EL (cell line): Measurements from ENCODE around the gene MEGF6.

ENCODE experiments used
- DNase-seq: peaks from one replicate; pipeline ENCODE4 v3.0.0-alpha.2; 2016

Gene MEGF6

DNA sequence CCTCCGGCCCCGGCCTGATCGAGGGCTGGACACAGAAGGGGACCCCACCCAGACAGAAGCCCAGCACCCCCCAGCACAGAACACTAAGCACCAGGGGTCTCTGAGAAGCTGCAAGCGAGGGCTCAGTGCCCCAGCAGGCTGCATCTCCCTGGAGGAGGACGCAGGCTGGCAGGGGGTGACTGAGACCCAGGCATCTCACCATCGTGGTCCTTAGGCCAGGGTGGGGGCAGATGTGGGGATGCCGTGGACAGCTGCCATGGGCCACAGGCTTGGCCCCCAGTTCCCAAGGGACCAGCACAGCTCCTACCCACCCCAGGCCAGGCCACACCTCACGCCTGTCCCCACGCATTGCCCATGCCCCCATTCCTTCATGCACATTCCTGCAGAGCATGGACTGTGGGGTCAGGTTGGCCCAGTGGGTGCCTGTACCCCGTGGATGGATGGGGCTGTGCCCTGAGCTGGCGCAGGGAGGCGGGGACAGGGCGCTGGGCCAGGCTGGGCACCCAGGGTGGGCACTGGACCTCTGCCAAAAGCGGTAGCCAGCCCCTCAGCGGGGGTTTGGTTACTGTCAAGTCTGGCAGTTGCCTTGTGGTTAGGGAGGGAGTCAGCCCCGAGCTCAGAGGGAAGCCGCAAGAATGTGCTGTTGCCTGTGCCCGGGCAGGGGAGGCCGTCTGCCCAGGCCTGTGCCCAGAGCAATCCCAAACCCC, 95.4 kb downstream of the MEGF6 start:
- no peak for DNase-seq

DNA sequence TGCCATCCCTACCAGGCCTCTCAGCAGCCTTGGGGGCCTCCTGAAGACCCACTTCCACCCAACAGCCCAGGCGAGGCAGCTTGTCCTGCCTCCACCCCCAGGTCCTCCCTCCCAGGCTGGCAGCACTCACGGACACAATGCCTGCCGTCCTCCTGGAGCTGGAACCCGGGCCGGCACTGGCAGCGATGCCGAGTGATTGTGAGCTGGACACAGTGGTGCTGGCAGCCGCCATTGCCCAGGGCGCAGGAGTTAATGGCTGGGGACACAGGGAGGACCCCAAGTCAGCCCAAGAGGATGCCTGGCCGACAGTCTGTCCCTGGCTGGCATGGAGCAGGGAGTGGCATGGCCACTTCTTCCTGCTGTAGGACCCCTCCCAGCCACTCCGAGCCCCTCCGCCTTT, 96.0 kb downstream of the MEGF6 start:
- no peak for DNase-seq

DNA sequence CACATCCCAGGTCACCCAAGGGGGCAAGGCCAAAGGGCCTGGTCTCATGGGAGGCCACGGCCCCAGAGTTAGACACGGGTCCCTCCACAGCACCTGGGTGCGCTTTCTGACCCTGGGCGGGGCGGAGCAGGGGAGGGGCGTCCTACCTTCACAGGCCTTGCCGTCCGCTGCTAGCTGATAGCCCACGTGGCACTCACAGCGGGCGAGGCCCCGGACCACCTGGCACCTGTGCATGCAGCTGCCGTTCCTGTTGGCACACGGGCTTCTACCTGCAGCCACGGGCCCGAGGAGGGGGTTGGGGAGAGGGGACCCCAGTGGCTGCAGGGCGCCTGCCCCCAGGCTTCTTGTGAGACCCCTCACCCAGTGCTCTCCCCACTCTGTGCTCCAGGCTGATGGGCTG, 96.9 kb downstream of the MEGF6 start:
- no peak for DNase-seq

DNA sequence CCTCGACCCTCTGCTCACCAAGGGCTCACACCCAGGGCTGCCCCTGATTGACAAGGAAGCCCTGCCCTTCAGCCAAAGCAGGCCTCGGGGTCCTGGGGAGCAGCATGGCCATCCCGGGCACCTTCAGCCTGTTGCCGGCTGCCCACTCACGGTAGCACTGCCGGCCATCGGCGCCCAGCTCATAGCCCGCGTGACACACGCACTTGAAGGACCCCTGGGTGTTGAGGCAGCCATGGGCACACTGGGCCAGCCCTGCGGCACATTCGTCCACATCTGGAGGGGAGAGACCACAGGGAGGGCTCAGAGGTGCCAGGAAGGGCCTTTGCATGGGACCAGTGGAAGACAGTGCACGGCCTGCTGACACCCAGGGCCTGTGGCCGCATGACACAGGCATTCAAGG, 99.5 kb downstream of the MEGF6 start:
- no peak for DNase-seq

DNA sequence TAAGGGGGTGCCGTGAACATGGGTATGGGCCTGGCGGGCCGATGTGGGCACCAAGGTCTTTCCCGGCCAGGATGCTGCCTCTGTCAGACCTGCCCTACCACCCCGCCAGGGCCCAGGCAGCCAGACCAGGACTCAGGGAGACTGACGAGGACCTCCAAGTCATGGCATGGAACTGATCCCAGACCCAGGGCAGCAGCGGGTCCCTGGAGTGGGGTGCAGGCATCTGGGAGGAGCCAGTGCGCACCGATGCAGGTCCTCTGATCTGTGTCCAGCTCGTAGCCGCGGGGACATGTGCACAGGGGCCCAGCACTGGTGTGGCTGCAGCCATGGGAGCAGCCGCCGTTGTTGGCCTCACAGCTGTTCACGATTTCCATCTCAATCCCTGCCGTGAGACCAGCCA, 100.0 kb downstream of the MEGF6 start:
- DNase-seq = no peak

DNA sequence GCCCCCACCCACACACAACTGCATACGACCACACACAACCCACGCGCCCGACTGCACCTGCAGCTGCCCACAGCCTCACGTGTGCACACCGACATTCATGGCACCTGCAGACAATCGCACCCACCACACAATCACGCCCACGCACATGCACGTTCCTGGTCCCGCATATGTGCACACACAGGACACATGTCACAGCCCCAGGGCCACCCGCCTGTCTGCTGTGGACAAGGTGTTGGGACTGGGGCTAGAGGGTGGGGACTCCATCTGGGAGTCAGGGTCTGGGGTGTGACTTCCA, 100.4 kb downstream of the MEGF6 start:
- DNase-seq = no peak

DNA sequence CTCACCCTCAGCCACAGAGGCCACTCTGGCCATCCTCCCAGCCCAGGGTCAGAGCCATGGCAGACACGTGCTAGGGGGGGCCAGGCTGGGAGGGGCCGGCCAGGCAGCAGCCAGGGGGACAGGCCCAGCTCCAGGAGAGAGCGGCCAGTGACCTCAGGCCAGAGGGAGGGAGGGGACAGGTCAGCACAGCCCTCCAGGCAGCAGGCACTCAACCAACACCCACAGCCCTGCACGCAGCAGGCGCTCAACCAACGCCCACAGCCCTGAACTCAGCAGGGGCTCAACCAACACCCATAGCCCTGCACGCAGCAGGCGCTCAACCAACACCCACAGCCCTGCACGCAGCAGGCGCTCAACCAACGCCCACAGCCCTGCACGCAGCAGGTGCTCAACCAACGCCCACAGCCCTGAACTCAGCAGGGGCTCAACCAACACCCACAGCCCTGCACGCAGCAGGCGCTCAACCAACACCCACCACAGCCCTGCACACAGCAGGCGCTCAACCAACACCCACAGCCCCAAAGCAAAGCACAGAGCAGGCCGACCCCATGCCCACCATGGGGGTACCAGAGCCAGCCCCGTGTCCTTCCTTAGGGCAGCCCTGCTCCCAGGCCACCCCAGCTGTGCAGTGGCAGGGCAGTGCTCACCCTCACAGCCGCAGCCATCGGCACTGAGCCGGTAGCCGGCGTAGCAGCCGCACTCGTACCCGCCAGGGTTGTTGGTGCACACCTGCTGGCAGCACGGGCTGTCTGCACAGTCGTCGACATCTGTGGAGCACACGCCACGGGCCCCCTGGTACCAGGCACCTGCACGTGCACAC, 101.0 kb downstream of the MEGF6 start:
- DNase-seq = no peak

DNA sequence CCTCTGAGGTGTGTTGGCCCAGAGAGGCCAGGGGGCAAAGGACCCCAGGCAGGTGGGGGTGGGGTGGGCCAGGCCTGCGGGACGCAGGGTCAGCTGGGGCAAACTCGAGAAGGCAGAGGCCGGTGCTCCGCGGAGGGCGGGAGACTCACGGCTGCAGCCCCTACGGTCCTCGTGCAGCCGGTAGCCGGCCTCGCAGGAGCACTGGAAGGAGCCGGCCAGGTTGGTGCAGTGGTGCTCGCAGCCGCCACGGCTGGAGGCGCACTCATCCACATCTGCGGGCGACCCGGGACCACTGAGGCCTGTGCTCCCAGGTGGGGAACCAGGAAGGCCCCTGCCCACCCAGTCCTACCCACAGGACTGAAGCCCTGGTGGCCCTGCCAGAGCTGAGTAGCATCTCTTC, 101.6 kb downstream of the MEGF6 start:
- DNase-seq = no peak

DNA sequence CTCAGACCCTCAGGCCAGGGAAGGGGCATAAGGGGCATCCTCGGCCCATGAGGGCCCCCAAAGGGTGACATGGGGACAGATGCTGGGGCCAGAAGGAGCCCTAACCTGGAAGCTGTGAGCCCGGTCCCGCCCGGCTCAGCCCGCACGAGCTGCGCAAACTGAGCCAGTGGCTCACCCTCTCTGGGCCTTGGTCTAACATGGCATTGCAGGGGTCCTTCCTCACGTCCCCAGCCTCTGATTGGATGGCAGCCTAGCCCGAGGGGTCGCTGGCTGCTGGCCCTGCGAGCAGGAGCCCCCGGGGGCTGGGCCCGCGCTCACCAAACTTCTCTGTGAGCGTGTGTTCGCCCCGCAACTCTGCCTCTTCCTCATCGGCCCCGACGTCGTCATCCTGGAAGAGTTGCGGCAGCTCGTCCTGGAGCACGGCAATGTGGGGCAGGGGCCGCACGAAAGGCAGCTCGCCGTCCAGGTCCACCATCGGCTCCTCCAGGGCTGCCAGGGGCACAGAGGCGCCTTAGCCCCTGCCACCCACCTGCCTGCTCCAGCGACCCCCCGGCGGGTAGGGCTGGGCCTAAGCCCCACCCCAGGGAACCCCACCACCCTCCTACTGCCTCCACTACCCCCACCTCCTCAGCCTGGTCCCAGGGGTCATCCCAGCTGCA, 102.4 kb downstream of the MEGF6 start:
- no peak for DNase-seq

DNA sequence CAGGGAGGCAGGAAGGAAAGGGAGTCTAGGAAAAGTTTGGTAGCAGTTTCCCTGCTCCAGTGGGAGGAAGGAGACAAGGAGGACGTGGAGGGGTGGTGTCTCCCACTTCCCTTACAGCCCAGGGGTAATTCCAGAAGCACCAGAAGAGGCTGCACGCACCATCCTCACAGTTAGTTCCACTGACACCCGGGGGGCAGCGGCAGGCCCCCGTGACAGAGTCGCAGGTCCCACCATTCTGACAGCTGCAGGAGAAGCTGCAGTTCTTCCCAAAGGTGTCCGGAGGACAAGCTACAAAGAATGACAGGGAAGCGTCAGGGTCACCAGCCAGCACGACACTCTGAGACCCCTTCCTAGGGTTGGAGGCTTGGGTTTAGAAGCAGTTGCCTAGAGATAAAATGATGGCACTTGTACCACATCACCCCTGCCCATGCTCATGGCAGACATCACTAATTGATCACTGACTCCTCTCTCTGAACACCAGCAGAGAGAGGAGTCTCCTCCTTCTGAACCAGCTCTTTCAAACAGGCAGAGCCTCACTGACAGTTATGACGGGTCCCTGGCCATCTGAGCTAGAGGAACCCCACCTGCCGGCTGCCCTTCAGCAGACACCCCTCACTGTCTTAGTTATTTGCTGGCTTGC, 103.6 kb downstream of the MEGF6 start:
- no peak for DNase-seq

DNA sequence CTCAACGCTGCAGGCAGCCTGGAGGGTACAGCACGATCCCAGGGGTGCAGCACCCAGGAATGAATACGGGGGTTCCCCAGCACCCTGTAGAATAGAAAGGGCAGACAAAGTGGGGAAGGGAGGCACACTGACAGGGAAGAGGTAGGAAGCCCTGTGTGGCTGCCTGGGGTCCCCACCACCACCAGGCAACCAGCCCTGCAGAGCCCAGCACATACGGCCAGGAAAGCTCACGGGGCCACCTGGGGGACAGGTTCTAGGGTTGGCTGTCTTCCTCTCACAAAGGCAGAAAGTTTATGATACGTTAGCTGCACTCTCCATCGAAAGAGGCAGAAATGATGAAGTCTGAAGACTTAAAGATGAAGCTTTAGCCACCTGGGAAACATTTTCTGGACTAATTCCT, 104.4 kb downstream of the MEGF6 start:
- DNase-seq = no peak

DNA sequence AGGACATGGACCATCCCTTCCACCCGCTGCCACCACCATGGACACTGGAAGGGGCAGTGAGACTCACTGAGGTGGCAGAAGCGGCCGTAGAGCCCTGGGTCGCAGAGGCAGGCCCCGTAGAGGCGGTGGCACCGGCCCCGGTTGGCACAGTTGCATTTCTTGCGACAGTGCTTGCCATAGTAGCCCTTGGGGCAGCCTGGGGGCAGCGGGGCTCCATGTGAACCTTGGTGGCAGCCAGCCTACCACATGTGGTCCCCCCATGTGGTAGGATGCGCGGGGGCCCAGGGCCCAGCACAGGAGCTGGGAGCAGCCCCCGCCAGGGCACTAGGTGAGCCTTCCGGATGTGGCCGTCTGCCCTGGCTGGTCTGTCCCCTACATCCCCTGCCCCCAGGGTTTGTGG, 105.3 kb downstream of the MEGF6 start:
- no peak for DNase-seq

DNA sequence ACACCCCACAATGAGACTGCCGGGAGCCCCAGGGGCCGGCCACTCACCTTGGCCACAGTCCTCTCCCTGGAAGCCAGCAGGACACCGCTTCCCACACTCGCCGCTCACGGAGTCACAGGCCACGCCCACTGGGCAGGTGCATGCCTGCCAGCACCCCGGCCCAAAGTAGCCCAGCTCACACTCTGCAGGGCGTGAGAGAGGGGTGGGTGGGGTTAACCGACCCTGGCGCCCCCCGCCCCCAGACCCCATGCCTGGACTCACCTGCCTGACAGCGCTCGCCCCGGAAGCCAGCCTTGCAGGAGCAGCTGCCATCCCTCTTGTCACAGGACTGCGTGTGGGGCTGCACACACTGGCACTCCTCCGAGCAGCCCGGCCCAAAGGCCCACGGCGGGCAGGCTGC, 106.1 kb downstream of the MEGF6 start:
- no peak for DNase-seq

DNA sequence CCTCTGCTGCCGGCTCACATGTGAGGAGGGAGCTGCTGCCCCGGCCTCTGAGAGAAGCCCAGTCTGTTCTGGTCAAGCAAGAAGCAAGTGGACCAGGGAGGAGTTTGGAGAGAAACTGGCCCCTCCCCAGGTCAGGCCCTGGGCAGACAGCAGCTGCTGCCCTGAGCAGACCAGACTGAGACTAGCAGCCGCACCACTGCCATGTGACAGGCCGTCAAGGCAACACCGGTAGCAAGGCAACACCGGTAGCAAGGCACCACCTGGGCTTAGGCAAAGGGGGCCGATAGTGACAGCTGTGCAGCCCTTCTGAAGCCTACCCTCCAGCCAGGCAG, 106.5 kb downstream of the MEGF6 start:
- DNase-seq = no peak

DNA sequence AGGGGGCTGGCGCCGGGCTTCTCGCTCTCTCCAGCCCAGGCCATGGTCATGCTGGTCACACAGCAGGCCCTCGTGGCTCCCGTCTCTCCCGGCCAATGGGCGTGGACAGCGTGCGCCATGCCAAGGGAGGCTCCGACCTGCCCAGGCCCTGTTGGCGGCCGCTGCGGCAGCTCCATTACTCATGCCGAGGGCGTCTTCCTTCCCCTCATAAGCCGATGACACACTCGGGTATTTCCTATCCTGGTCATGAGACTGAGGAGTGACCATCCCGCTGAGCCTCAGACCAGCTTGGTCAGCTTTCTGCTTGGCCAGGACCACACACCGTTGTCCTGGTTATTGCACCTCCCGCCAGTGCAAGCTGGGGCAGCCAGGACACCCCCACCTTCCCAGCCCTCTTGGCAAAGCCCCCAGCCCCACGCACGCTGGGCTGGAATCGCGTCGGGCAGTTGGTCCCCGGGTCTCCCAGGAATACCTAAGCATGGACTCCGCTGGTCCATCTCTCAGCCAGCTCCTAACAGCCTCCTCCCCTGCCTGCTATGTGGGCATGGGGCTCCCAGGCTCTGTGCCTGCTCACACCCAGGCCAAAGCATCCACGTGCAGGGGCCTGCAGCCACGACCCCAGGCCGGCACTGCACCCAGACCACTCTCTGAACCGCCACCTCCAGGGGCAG, 107.0 kb downstream of the MEGF6 start:
- peak; percentile 96 for DNase-seq

DNA sequence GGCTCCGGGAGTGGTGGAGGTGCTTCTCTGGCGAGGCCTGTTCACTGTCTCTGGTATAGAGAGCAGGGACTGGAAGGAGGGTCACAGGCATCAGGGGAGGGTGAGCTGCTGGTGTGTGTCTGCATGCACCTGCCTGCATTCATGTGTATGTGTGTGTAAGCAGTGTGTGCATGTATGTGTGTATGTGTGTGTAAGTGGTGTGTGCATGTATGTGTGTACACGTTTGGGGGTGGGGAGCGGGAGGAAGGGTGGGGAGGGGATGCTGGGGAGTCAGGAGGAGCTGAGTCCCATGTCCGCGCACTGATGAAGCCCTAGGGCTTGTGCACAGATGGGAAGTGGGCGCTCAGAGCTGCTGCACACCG, 107.8 kb downstream of the MEGF6 start:
- no peak for DNase-seq

DNA sequence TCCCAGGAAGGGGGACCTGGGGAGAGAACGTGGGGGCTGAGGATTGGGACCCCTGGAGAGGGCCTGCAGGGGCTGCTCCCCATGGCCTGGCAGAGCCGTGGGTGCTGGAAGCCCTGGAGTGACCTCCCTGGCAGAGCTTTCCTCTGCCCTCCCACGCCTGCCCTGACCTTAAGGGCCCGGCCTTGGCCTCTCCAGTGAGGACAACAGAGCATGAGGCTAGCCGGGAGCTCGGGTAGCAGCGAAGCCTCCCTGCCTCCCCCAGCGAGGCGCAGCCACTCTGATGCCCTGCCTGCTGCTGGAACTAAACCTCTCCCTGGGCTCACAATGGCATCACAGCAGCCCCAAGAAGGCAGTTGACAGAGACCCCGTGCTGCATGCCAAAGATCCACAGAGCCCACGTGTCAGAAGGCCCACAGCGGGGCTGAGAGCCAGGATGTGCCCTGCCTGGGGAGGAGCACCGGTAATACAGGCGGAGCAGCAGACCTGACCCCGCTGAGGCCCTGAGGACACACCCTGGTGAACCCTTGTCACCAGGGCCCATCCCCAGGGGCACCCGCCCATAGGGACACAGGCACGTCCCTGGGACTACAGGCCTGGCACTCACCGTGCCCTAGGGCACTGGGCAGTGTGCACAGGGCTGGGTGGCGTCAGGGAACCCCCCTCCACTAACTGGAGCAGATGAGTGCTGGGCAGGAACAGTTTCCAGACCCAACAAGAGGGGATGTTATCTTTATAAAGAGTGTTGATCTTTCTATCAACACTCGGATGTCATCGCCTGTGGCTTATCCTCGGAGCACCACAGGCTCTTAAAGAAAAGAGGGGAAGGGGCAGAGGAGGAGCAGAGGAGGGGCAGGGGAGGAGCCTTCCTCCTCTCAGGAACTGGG, 108.4 kb downstream of the MEGF6 start:
- DNase-seq = no peak

DNA sequence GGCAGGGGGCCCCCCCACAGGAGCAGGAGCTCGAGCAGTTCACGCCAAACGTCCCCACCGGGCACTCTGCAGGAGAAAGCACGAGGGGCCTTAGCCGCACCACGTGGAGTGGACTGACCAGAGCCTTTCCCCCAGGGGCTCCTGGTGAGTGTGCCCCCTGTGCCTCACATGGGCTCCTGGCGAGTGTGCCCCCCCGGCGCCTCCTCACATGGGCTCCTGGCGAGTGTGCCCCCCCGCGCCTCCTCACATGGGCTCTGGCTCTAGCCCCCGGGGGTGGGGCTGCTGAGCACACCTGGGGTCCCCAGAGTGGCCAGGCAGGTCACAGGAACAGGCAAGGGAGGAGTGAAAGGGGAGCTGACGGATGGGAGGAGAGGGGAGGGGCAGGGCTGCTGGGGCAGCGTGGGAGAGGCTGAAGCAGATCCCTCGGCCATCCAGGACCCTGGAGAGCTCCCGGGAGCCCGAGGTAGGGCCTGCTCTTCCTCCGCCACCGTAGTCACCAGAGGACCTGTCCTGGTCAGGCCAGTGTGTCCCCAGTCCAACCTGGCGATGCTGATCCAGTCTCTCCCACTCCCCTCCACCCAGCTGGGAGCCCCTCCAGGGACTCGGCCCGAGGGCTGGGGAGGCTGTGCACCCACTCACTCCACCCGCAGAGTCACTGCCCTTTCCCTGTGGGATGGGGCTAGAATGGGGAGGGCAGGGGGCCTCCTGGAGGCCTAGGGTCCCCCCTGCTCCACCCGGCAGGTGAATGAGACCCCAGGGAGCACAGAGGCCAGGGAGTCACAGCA, 109.3 kb downstream of the MEGF6 start:
- peak; percentile 31 for DNase-seq

DNA sequence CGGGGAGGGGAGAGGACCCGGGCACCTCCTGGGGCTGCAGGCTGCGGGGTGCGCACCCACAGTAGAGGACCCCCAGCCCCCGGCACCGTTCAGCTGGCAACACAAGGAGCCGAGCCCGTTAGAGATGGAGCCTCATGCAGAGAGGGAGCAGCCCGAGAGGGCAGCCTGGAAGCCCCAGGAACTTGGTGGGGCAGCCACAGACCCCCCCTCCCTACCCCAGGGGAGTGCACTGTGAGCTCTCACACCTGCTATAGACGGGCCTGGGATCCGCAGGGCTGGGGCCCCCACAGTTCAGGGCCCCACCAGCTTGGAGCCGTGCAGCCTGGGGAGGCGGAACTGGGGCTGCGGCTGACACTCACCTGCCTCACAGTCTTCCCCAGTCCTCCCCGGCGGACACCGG, 109.9 kb downstream of the MEGF6 start:
- no peak for DNase-seq

DNA sequence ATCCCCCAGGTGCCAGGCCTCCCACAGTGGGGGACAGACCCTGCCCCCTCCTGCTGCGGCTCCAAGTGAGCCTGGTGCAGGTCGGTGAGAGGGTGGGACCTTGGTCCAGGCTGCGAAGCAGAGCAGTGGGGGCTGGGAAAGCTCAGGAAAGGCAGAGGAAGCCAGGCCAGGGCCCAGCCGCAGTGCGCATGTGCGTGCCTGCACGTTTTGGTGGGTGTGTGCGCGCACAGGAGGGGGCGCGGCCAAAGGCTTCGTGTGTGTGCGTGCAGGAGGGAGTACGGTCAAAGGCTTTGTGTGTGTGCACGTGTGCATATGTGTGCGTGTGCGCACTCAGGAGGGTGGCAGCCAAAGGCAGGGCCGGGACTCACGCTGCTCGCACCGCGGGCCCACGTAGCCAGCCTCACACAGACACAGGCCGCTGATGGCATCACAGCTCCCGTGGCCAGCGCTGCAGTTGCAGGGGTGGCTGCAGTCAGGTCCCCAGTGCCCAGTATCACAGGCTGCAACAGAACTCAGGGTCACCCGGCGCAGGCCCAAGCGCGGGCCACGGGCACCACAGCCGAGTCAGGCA, 111.0 kb downstream of the MEGF6 start:
- DNase-seq = no peak

DNA sequence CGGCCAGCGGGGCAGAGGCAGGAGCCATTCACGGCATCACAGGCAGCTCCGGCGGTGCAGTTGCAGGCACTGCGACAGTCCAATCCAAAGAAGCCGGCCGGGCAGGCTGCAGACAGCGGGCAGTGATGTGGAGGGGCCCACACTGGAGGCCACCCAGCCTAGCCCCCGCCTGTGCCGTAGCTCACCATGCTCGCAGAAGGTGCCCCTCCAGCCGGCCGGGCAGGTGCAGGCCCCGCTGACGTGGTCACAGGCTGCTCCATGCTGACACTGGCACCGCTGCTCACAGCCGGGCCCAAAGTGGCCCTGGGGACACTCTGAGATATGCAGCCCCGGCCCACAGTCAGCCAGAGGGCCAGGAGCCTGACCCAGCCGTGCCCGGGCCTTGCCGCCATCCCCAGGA, 111.7 kb downstream of the MEGF6 start:
- DNase-seq = no peak
